ENCODE results near the gene MRAS. TPM values are rescaled to one million over a fixed set of nuclear protein-coding genes. Genes with fewer than 3 reads are reported as not detected.
"Not testable (repeated sequence)": the region's sequence is repeated elsewhere in the genome, so short reads cannot be mapped to it uniquely, and the experiment has no call there.

MRAS gene
- total and polyA plus RNA-seq, 2 of the 13 experiments (the other 11 are each of a cell fraction or from before 2014, with no cell fraction given) = 8.8 to 36.2 TPM

DNA sequence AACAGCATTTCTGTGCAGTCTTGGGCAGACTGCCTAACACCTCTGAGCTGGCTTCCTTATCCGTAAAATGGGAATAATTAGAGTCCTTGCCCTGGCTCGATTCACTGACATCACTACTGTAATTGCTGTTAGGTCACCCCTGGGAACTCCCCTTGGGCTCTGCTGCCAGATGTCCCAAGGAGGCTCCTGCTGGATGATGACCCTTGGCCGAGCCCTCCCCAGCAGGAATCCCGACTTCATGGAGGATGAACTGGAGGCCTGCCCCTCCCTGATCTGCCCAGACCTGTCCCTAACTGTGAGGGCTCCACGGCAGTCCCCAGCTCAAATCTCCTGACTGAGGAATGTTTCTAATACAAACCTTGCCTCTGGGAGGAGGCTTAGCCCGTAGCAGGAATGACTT lies 104.1 kb downstream of the MRAS start:
- ATAC-seq (no peak), DNase-seq (ENCODE audit: low spot score) (no peak), FAIRE-seq (no peak)
- no peaks in the 10 kb centered on the region for H3K27me3 ChIP-seq (ENCODE audit: control insufficient read depth in 1 of 2, insufficient read depth in 2 of 2, low read length in 2 of 2)
- TF ChIP-seq MIER3 (CRISPR knock-in tag; IDR thresholded peaks at IDR 0.05; ENCODE audit: borderline replicate concordance) (no peak), FOXP1 (IDR thresholded peaks at IDR 0.05) (no peak), FOXP1 (CRISPR knock-in tag; IDR thresholded peaks at IDR 0.05) (no peak), JUNB (CRISPR knock-in tag; IDR thresholded peaks at IDR 0.05; ENCODE audit: borderline replicate concordance) (no peak), KAT2B (IDR thresholded peaks at IDR 0.05; ENCODE audit: borderline replicate concordance, low read depth, low read length) (no peak), ISX (CRISPR knock-in tag; conservative IDR thresholded peaks at IDR 0.05) (no peak)
- TF ChIP-seq, protein P1, sequence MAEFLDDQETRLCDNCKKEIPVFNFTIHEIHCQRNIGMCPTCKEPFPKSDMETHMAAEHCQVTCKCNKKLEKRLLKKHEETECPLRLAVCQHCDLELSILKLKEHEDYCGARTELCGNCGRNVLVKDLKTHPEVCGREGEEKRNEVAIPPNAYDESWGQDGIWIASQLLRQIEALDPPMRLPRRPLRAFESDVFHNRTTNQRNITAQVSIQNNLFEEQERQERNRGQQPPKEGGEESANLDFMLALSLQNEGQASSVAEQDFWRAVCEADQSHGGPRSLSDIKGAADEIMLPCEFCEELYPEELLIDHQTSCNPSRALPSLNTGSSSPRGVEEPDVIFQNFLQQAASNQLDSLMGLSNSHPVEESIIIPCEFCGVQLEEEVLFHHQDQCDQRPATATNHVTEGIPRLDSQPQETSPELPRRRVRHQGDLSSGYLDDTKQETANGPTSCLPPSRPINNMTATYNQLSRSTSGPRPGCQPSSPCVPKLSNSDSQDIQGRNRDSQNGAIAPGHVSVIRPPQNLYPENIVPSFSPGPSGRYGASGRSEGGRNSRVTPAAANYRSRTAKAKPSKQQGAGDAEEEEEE (CRISPR knock-in tag; IDR thresholded peaks at IDR 0.05; ENCODE audit: borderline replicate concordance) = no peak
- no peak overlapping the region for H3K4me3 ChIP-seq (replicated peaks in 1 of 3; ENCODE audit: insufficient read depth in 1 of 3, low read depth in 2 of 3, low read length in 3 of 3)
- H3K36me3 ChIP-seq (replicated peaks in 1 of 2; ENCODE audit: control insufficient read depth in 1 of 2, insufficient read depth in 2 of 2, low read length in 2 of 2) = no peaks in the 10 kb centered on the region; a peak in 3 of 5 replicates
- H2AFZ ChIP-seq (ENCODE audit: low read length) = no peak overlapping the region
- H3K4me2 ChIP-seq (ENCODE audit: low read depth, low read length) = no peak overlapping the region
- BruUV-seq (replicated peaks) = no TSS peak
- H3K9ac ChIP-seq (ENCODE audit: insufficient read depth, low read depth, low read length) = no peak overlapping the region
- H4K20me1 ChIP-seq (ENCODE audit: insufficient read depth, low read length) = no peaks in the 10 kb centered on the region
- POLR2A ChIA-PET = no interaction called here
- no peaks in the 10 kb centered on the region for H3K79me2 ChIP-seq (ENCODE audit: insufficient read depth, low read length)
- H3K4me1 ChIP-seq (ENCODE audit: insufficient read depth, low read length) = no peaks in the 10 kb centered on the region
- in situ Hi-C loops (cut with HindIII; ENCODE audit: extremely low pct_ligation_motif_present, low pct_unique_long_range_greater_than_20kb) = no loop called here
- WGBS (ENCODE audit: low lambda C conversion rate) = 91% methylated on average over 4 of the region's 6 CpGs
- intact Hi-C loops (cut with micrococcal nuclease; ENCODE audit: unreplicated experiment) = no loop called here
- CTCF ChIA-PET (ENCODE audit: low intra/inter-chr PET ratio, low total read pairs) = no interaction called here
- H3K9me3 ChIP-seq (ENCODE audit: low read length) = no peaks in the 10 kb centered on the region
- no peak overlapping the region for H3K27ac ChIP-seq (ENCODE audit: extremely low read length, insufficient read depth, low read length)

GRCh38 chr3:138453940-138454339 lies 105.6 kb downstream of the MRAS start:
- H3K4me3 ChIP-seq (replicated peaks in 1 of 3; ENCODE audit: insufficient read depth in 1 of 3, low read depth in 2 of 3, low read length in 3 of 3); DNase-seq (ENCODE audit: low spot score); H2AFZ ChIP-seq (ENCODE audit: low read length); H3K79me2 ChIP-seq (ENCODE audit: insufficient read depth, low read length); CTCF ChIA-PET (ENCODE audit: low intra/inter-chr PET ratio, low total read pairs); H3K9ac ChIP-seq (ENCODE audit: insufficient read depth, low read depth, low read length); in situ Hi-C loops (cut with HindIII; ENCODE audit: extremely low pct_ligation_motif_present, low pct_unique_long_range_greater_than_20kb); H3K4me1 ChIP-seq (ENCODE audit: insufficient read depth, low read length); BruUV-seq (replicated peaks); H3K27me3 ChIP-seq (ENCODE audit: control insufficient read depth in 1 of 2, insufficient read depth in 2 of 2, low read length in 2 of 2); H3K36me3 ChIP-seq (replicated peaks in 1 of 2; ENCODE audit: control insufficient read depth in 1 of 2, insufficient read depth in 2 of 2, low read length in 2 of 2); H3K27ac ChIP-seq (ENCODE audit: extremely low read length, insufficient read depth, low read length); intact Hi-C loops (cut with micrococcal nuclease; ENCODE audit: unreplicated experiment); H3K4me2 ChIP-seq (ENCODE audit: low read depth, low read length); H4K20me1 ChIP-seq (ENCODE audit: insufficient read depth, low read length); POLR2A ChIA-PET; ATAC-seq; FAIRE-seq; H3K9me3 ChIP-seq (ENCODE audit: low read length): not testable (repeated sequence)
- WGBS (ENCODE audit: low lambda C conversion rate) = 84% methylated on average over 8 of the region's 8 CpGs

Other genes starting within 250 kb of the MRAS start
- 1.1 and 1.2 TPM in 2 replicates for gene DZIP1L, start 233.0 kb upstream of the MRAS start, total RNA-seq (2016; rRNA removed; fragmentation: Illumina TruSeq; extraction: Trizol)
- 0.39 and 0.90 TPM in 2 replicates for gene DZIP1L, start 233.0 kb upstream of the MRAS start, polyA plus RNA-seq (2011; rRNA removed)
- gene A4GNT, start 216.2 kb upstream of the MRAS start, total RNA-seq (2016; rRNA removed; fragmentation: Illumina TruSeq; extraction: Trizol) = not detected in 2 replicates
- gene A4GNT, start 216.2 kb upstream of the MRAS start, polyA plus RNA-seq (2011; rRNA removed) = not detected in 2 replicates
- gene DBR1, start 173.7 kb upstream of the MRAS start, total RNA-seq (2016; rRNA removed; fragmentation: Illumina TruSeq; extraction: Trizol) = 16.7 and 22.7 TPM in 2 replicates
- gene DBR1, start 173.7 kb upstream of the MRAS start, polyA plus RNA-seq (2011; rRNA removed) = 6.1 and 6.4 TPM in 2 replicates
- gene ARMC8, start 161.3 kb upstream of the MRAS start, total RNA-seq (2016; rRNA removed; fragmentation: Illumina TruSeq; extraction: Trizol) = 38.9 and 48.9 TPM in 2 replicates
- 50.7 and 55.3 TPM in 2 replicates for gene ARMC8, start 161.3 kb upstream of the MRAS start, polyA plus RNA-seq (2011; rRNA removed)
- gene NME9, start 18.7 kb upstream of the MRAS start, total RNA-seq (2016; rRNA removed; fragmentation: Illumina TruSeq; extraction: Trizol) = not detected in 2 replicates
- gene NME9, start 18.7 kb upstream of the MRAS start, polyA plus RNA-seq (2011; rRNA removed) = not detected in 2 replicates
- gene ESYT3, start 86.0 kb downstream of the MRAS start, total RNA-seq (2016; rRNA removed; fragmentation: Illumina TruSeq; extraction: Trizol) = 0.79 and 4.1 TPM in 2 replicates
- 1.5 and 1.6 TPM in 2 replicates for gene ESYT3, start 86.0 kb downstream of the MRAS start, polyA plus RNA-seq (2011; rRNA removed)
- 22.3 and 24.4 TPM in 2 replicates for gene CEP70, start 245.7 kb downstream of the MRAS start, total RNA-seq (2016; rRNA removed; fragmentation: Illumina TruSeq; extraction: Trizol)
- gene CEP70, start 245.7 kb downstream of the MRAS start, polyA plus RNA-seq (2011; rRNA removed) = 3.9 and 4.0 TPM in 2 replicates